ENCODE data around the gene RNF175. TPM values are rescaled to one million over a fixed set of nuclear protein-coding genes. Genes with fewer than 3 reads are reported as not detected.

Gene RNF175
- total and polyA plus RNA-seq, 7 donors = 0.26 to 1.8 (median 0.99) TPM; not detected in 4

- intact Hi-C loops (cut with DNase I) = no loop called here
- H3K27me3 ChIP-seq = no peaks in the 10 kb centered on the region
- H3K4me1 ChIP-seq = no peaks in the 10 kb centered on the region
- no peak for DNase-seq
- no peak for TF ChIP-seq POLR2AphosphoS5 (IDR thresholded peaks at IDR 0.05)
- no peak for TF ChIP-seq EP300 (IDR thresholded peaks at IDR 0.05)
- no peak for TF ChIP-seq CTCF (IDR thresholded peaks at IDR 0.05)
- TF ChIP-seq POLR2A (IDR thresholded peaks at IDR 0.05) = no peak
- H3K27ac ChIP-seq = no peak overlapping the region
- H3K4me3 ChIP-seq = no peak overlapping the region
- WGBS, 2 donors = 79 to 90% methylated on average over 2 of the region's 2 CpGs
- H3K9me3 ChIP-seq = no peaks in the 10 kb centered on the region
- H3K36me3 ChIP-seq = no peaks in the 10 kb centered on the region
These were observed 45.8 kb downstream of the RNF175 start for GRCh38 chr4:153713866-153714646.

GRCh38 chr4:153710681-153711080 lies 49.1 kb downstream of the RNF175 start:
- no peak for DNase-seq
- no peaks in the 10 kb centered on the region for H3K36me3 ChIP-seq
- H3K27me3 ChIP-seq = no peaks in the 10 kb centered on the region
- no peaks in the 10 kb centered on the region for H3K4me1 ChIP-seq
- no peaks in the 10 kb centered on the region for H3K9me3 ChIP-seq
- intact Hi-C loops (cut with DNase I) = no loop called here
- TF ChIP-seq POLR2A (IDR thresholded peaks at IDR 0.05) (no peak), EP300 (IDR thresholded peaks at IDR 0.05) (no peak), CTCF (IDR thresholded peaks at IDR 0.05) (no peak), POLR2AphosphoS5 (IDR thresholded peaks at IDR 0.05) (no peak)
- no peak overlapping the region for H3K27ac ChIP-seq
- 86 to 89% methylated on average over 1 of the region's 1 CpG for WGBS, 2 donors
- H3K4me3 ChIP-seq = no peak overlapping the region

GRCh38 chr4:153706519-153706918 lies 53.3 kb downstream of the RNF175 start:
- intact Hi-C loops (cut with DNase I) = no loop called here
- TF ChIP-seq EP300 (IDR thresholded peaks at IDR 0.05) (no peak), CTCF (IDR thresholded peaks at IDR 0.05) (no peak), POLR2A (IDR thresholded peaks at IDR 0.05) (no peak), POLR2AphosphoS5 (IDR thresholded peaks at IDR 0.05) (no peak)
- Histone ChIP-seq H3K4me1 (no peaks in the 10 kb centered on the region), H3K36me3 (no peaks in the 10 kb centered on the region), H3K27me3 (no peaks in the 10 kb centered on the region), H3K4me3 (no peak overlapping the region), H3K9me3 (no peaks in the 10 kb centered on the region), H3K27ac (no peak overlapping the region)
- DNase-seq = no peak

- H3K27ac ChIP-seq = no peak overlapping the region
- no peaks in the 10 kb centered on the region for H3K27me3 ChIP-seq
- intact Hi-C loops (cut with DNase I) = no loop called here
- TF ChIP-seq EP300 (IDR thresholded peaks at IDR 0.05) (no peak), POLR2AphosphoS5 (IDR thresholded peaks at IDR 0.05) (no peak), POLR2A (IDR thresholded peaks at IDR 0.05) (no peak), CTCF (IDR thresholded peaks at IDR 0.05) (no peak)
- H3K9me3 ChIP-seq = no peaks in the 10 kb centered on the region
- no peak for DNase-seq
- H3K4me1 ChIP-seq = no peaks in the 10 kb centered on the region
- no peak overlapping the region for H3K4me3 ChIP-seq
- no peaks in the 10 kb centered on the region for H3K36me3 ChIP-seq
- WGBS, 2 donors = 62 to 85% methylated on average over 2 of the region's 2 CpGs
These were observed 53.9 kb downstream of the RNF175 start for GRCh38 chr4:153705743-153706468.

Data from sigmoid colon (tissue), 7 donors.